ENCODE data around the gene BCLAF3.
A peak's percentile ranks its signal among the peaks of the same experiment; 100 is the strongest.

Gene BCLAF3

GRCh38 chrX:19990556-19991349, at the start of gene BCLAF3:
TSS of gene BCLAF3 (minus strand) at chrX:19991061. CDS start at chrX:19970264, 20,797 bp downstream.
- peak; percentile 90 for DNase-seq

- DNase-seq, result no peak
These were observed 48.1 kb upstream of the BCLAF3 start for GRCh38 chrX:20038966-20039365.

- DNase-seq, result no peak
These were observed 46.3 kb upstream of the BCLAF3 start for GRCh38 chrX:20037186-20037585.

GRCh38 chrX:20032201-20032600, 41.3 kb upstream of the BCLAF3 start:
- no peak for DNase-seq

- no peak for DNase-seq
These were observed 38.9 kb upstream of the BCLAF3 start for GRCh38 chrX:20029728-20030127.

GRCh38 chrX:20028588-20028987, 37.7 kb upstream of the BCLAF3 start:
- no peak for DNase-seq

- DNase-seq, result no peak
These were observed 35.4 kb upstream of the BCLAF3 start for GRCh38 chrX:20026278-20026677.

- no peak for DNase-seq
These were observed 29.0 kb upstream of the BCLAF3 start for GRCh38 chrX:20019672-20020365.

- no peak for DNase-seq
These were observed 25.7 kb upstream of the BCLAF3 start for GRCh38 chrX:20016616-20016945.

GRCh38 chrX:20015945-20016615, 25.2 kb upstream of the BCLAF3 start:
- no peak for DNase-seq

- DNase-seq, result no peak
These were observed 24.6 kb upstream of the BCLAF3 start for GRCh38 chrX:20015422-20015821.

- DNase-seq, result no peak
These were observed 20.7 kb upstream of the BCLAF3 start for GRCh38 chrX:20011608-20012007.

GRCh38 chrX:20007962-20008622, 17.2 kb upstream of the BCLAF3 start:
- DNase-seq, result no peak

- no peak for DNase-seq
These were observed 15.0 kb upstream of the BCLAF3 start for GRCh38 chrX:20005883-20006282.

- no peak for DNase-seq
These were observed 10.7 kb upstream of the BCLAF3 start for GRCh38 chrX:20001588-20001987.

- no peak for DNase-seq
These were observed 473 bp upstream of the BCLAF3 start for GRCh38 chrX:19991350-19991718.

- no peak for DNase-seq
These were observed 708 bp downstream of the BCLAF3 start for GRCh38 chrX:19990151-19990555.

- DNase-seq, result no peak
These were observed 3.0 kb downstream of the BCLAF3 start for GRCh38 chrX:19987856-19988255.

GRCh38 chrX:19986531-19986930, 4.3 kb downstream of the BCLAF3 start:
- DNase-seq, result no peak

GRCh38 chrX:19981947-19982346, 8.9 kb downstream of the BCLAF3 start:
- no peak for DNase-seq

GRCh38 chrX:19975845-19976244, 15.0 kb downstream of the BCLAF3 start:
- DNase-seq, result no peak

GRCh38 chrX:19972984-19973383, 17.9 kb downstream of the BCLAF3 start:
- DNase-seq, result no peak

GRCh38 chrX:19968276-19968675, 22.6 kb downstream of the BCLAF3 start:
- no peak for DNase-seq

GRCh38 chrX:19966056-19966455, 24.8 kb downstream of the BCLAF3 start:
- DNase-seq, result no peak
